Thymus (tissue), 11 donors: Measurements from ENCODE around the gene NAB1. TPM values are rescaled to one million over a fixed set of nuclear protein-coding genes. Genes with fewer than 3 reads are reported as not detected.

ENCODE experiments used
- DNase-seq, 9 donors: peaks; one replicate each; pipeline ENCODE4 v3.0.0-alpha.2; 2013; ENCODE audit warnings: low spot score in 9 of 9, low read depth in 6 of 9, missing footprints in 1 of 9
- H3K27ac ChIP-seq, 2 donors: one replicate each; pipeline ENCODE4 v1.5.1; 2013; ENCODE audit warnings: control low read depth in 1 of 2, low read depth in 1 of 2, low read length in 1 of 2, mild to moderate bottlenecking in 1 of 2, moderate library complexity in 1 of 2
- H3K27me3 ChIP-seq, 2 donors: one replicate each; pipeline ENCODE4 v1.5.1; 2013; ENCODE audit warnings: low read length in 1 of 2; ENCODE audit not compliant: control insufficient read depth in 2 of 2, insufficient read depth in 1 of 2
- H3K36me3 ChIP-seq, 2 donors: one replicate each; pipeline ENCODE4 v1.5.1; 2013; ENCODE audit warnings: low read length in 1 of 2, mild to moderate bottlenecking in 1 of 2, moderate library complexity in 1 of 2; ENCODE audit not compliant: control insufficient read depth in 2 of 2, insufficient read depth in 2 of 2
- H3K4me1 ChIP-seq, 2 donors: one replicate each; pipeline ENCODE4 v1.5.1; 2013; ENCODE audit warnings: low read length in 2 of 2; ENCODE audit not compliant: control insufficient read depth in 2 of 2, insufficient read depth in 2 of 2
- H3K4me3 ChIP-seq, 2 donors: one replicate each; pipeline ENCODE4 v1.5.1; 2013; ENCODE audit warnings: low read length in 2 of 2, control low read depth in 1 of 2, mild to moderate bottlenecking in 1 of 2
- H3K9me3 ChIP-seq, 2 donors: one replicate each; pipeline ENCODE4 v1.5.1; 2013; ENCODE audit warnings: low read length in 1 of 2, mild to moderate bottlenecking in 1 of 2; ENCODE audit not compliant: control insufficient read depth in 2 of 2, insufficient read depth in 1 of 2
- WGBS: extraction: QIAGEN DNeasy Blood & Tissue Kit; methylation state at CpG from one replicate; pipeline ENCODE4 v1.1.7; 2013; 5-methylcytosine and 5-hydroxymethylcytosine counted together
- polyA plus RNA-seq: library from polyadenylated mRNA; stranded (reverse); fragments of 200-250 nt; gene quantifications from one replicate; pipeline ENCODE4 v1.2.3, GENCODE V29; 2013
- total RNA-seq: library from RNA; stranded (reverse); fragments of 120-200 nt; gene quantifications from one replicate; pipeline ENCODE4 v1.2.4, GENCODE V29; 2013
- donor health status: healthy.

The NAB1 gene
- total and polyA plus RNA-seq, 2 donors = 22.7 to 37.3 TPM

- Histone ChIP-seq H3K27me3 (no peaks in the 10 kb centered on the region), H3K4me1 (peaks cover 15 to 16% of the 10 kb centered on the region in 2 donors), H3K36me3 (no peaks in the 10 kb centered on the region), H3K27ac (peak overlapping the region; percentile 79 to 90), H3K9me3 (peaks cover 0 to 2% of the 10 kb centered on the region in 2 donors), H3K4me3 (peak overlapping the region; percentile 71 to 78)
- DNase-seq = peak in 6 of 9 donors; percentile 10 to 65 (median 32)
- under 1% methylated on average over 15 of the region's 15 CpGs for WGBS
These were observed 1.0 kb downstream of the NAB1 start for GRCh38 chr2:190649798-190650390.

GRCh38 chr2:190651413-190651812, 2.5 kb downstream of the NAB1 start:
- Histone ChIP-seq H3K36me3 (no peaks in the 10 kb centered on the region), H3K27me3 (no peaks in the 10 kb centered on the region), H3K9me3 (peaks cover 0 to 2% of the 10 kb centered on the region in 2 donors), H3K4me1 (peaks cover 15 to 16% of the 10 kb centered on the region in 2 donors), H3K27ac (no peak overlapping the region), H3K4me3 (no peak overlapping the region)
- no peak for DNase-seq
- 96% methylated on average over 2 of the region's 2 CpGs for WGBS

GRCh38 chr2:190653231-190653630, 4.3 kb downstream of the NAB1 start:
- WGBS = 92% methylated on average over 1 of the region's 1 CpG
- no peaks in the 10 kb centered on the region for H3K9me3 ChIP-seq
- H3K27ac ChIP-seq = no peak overlapping the region
- H3K36me3 ChIP-seq = no peaks in the 10 kb centered on the region
- peaks cover 11 to 17% of the 10 kb centered on the region in 2 donors for H3K4me1 ChIP-seq
- DNase-seq = no peak
- H3K27me3 ChIP-seq = no peaks in the 10 kb centered on the region
- no peak overlapping the region for H3K4me3 ChIP-seq

GRCh38 chr2:190653931-190654330, 5.0 kb downstream of the NAB1 start:
- DNase-seq = no peak
- Histone ChIP-seq H3K9me3 (no peaks in the 10 kb centered on the region), H3K4me1 (peaks cover 8 to 17% of the 10 kb centered on the region in 2 donors), H3K27me3 (no peaks in the 10 kb centered on the region), H3K4me3 (no peak overlapping the region), H3K36me3 (no peaks in the 10 kb centered on the region), H3K27ac (no peak overlapping the region)

GRCh38 chr2:190655113-190655512, 6.2 kb downstream of the NAB1 start:
- no peaks in the 10 kb centered on the region for H3K27me3 ChIP-seq
- no peak overlapping the region for H3K4me3 ChIP-seq
- H3K4me1 ChIP-seq = peaks cover 6 to 14% of the 10 kb centered on the region in 2 donors
- no peak overlapping the region for H3K27ac ChIP-seq
- 93% methylated on average over 1 of the region's 1 CpG for WGBS
- peaks cover 5 to 8% of the 10 kb centered on the region in 2 donors for H3K36me3 ChIP-seq
- no peaks in the 10 kb centered on the region for H3K9me3 ChIP-seq
- no peak for DNase-seq

GRCh38 chr2:190655570-190655969, 6.7 kb downstream of the NAB1 start:
- WGBS = 95% methylated on average over 3 of the region's 3 CpGs
- Histone ChIP-seq H3K4me3 (no peak overlapping the region), H3K36me3 (peaks cover 5 to 8% of the 10 kb centered on the region in 2 donors), H3K9me3 (no peaks in the 10 kb centered on the region), H3K27me3 (no peaks in the 10 kb centered on the region), H3K4me1 (peaks cover 4 to 12% of the 10 kb centered on the region in 2 donors), H3K27ac (no peak overlapping the region)
- no peak for DNase-seq

- H3K4me1 ChIP-seq = peaks cover 7 to 12% of the 10 kb centered on the region in 2 donors
- WGBS = 91% methylated on average over 2 of the region's 2 CpGs
- H3K27ac ChIP-seq = no peak overlapping the region
- H3K27me3 ChIP-seq = no peaks in the 10 kb centered on the region
- H3K36me3 ChIP-seq = peaks cover 5 to 12% of the 10 kb centered on the region in 2 donors
- H3K4me3 ChIP-seq = no peak overlapping the region
- DNase-seq = no peak
- no peaks in the 10 kb centered on the region for H3K9me3 ChIP-seq
These were observed 7.4 kb downstream of the NAB1 start for GRCh38 chr2:190656301-190656700.

- Histone ChIP-seq H3K4me3 (no peak overlapping the region), H3K27ac (no peak overlapping the region), H3K9me3 (no peaks in the 10 kb centered on the region), H3K4me1 (peaks cover 7 to 11% of the 10 kb centered on the region in 2 donors), H3K27me3 (no peaks in the 10 kb centered on the region), H3K36me3 (peaks cover 5 to 12% of the 10 kb centered on the region in 2 donors)
- 98% methylated on average over 4 of the region's 4 CpGs for WGBS
- DNase-seq = no peak
These were observed 8.8 kb downstream of the NAB1 start for GRCh38 chr2:190657474-190658255.

GRCh38 chr2:190659553-190659952, 10.7 kb downstream of the NAB1 start:
- peaks cover 2% of the 10 kb centered on the region in 2 donors for H3K4me1 ChIP-seq
- DNase-seq = no peak
- 96% methylated on average over 8 of the region's 8 CpGs for WGBS

More at GRCh38 chr2:190659553-190659952, 10.7 kb downstream of the NAB1 start:
- Histone ChIP-seq H3K9me3 (no peaks in the 10 kb centered on the region), H3K36me3 (peaks cover 5 to 12% of the 10 kb centered on the region in 2 donors), H3K27me3 (no peaks in the 10 kb centered on the region), H3K4me3 (no peak overlapping the region), H3K27ac (no peak overlapping the region)
